Inflammatory macrophage treated with lipopolysaccharide for 1 hour (primary cell): Measurements from ENCODE around the gene POLL.

Source experiments
- DNase-seq, 2 donors: peaks; one replicate each; pipeline ENCODE4 v3.0.0-alpha.2; 2020 to 2022

POLL gene

DNA sequence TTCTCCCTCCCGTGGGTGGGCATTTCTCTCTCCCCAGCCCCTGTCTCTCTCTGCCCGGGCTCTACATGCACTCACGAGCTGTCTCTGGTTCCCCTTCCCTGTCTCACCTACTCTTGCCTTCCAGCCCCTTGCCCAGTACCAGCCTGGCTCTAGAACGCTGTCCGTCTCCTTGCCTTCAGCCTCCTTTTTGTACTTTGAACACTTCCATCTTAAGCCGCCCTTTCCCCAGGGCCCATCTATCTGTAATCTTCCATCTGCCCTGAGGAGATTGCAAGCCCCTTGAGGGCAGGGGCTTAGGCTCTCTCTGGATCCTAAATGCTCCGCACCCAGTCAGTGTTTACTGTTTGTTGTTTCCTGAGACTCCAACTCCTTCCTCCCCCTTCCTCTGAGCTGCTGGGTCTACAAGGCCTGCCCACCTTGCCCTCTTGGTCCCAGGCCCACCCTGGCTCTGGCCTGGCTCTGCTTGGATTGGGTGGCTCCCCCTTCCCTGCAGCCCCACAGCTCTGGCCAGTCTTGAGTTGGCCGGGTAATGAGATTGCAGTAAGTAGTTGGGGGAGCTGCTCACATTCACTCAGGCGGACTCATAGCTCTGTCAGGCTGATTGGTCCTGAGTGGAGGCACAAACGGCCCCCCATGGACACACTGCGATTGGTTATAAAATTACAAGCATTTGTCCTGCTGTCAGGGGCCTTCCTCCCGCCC lies 28.3 kb downstream of the POLL start:
- no peak for DNase-seq

DNA sequence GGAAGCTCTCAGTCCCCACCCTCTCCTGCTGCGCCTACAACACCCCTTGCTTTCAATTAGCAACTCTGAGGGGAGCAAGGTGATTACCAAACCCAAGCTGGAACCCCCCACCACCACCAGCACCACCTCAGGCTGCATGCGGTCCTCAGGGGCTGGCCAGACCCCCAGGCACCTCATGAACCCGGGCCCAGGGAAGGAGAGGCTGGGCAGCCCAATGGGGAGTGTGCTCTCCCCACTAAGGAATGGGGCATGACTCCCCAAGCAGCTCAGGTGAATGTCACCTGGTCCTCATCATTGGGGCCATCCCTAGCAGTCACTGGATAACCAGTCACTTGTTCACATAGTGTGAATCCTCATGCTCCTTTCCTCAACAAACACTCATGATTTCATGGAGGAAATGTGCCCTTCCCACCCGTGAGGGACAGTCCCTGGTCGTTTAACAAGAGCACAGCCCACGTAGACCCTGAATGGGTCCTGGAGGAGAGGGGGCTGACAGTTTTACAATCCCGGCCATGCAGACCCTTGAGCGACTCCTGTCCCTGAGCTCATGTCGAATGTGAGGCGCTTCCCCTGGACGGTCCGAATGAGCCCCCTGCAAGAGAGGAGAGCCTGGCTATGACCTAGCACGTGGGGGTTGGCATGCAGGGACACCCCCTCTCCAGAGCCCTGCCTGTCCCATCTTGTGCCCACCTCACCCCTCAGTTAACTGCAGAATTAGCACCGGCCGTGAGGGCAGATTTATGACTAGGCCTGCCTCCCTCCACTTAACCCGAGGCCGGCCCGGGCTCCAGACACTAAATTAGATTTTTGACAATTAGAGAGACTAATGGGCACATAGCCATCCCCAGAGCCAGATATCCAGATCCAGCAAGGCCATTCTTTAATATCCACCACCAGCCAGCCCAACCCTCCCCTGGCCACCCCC lies 29.1 kb downstream of the POLL start:
- no peak for DNase-seq

DNA sequence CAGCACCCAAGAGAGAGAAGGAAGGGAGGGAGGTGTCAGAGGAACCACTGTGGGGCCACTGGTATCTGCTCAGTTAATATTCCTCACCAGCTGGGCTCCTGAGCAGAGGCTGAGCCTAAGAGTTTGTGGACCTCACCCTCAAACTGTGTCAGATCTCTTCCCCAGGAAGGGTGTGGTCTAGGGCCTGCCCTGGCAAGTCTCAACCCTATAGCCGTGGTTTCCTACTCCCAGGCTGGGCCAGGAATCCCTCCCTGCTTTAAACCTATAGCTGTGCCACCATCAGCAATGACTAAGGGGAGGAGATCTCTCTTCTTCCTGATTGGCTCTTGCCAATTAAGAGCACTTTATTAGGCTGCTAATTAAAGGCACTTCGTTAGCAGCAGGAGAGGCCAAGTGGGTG lies 29.9 kb downstream of the POLL start:
- DNase-seq, result no peak

DNA sequence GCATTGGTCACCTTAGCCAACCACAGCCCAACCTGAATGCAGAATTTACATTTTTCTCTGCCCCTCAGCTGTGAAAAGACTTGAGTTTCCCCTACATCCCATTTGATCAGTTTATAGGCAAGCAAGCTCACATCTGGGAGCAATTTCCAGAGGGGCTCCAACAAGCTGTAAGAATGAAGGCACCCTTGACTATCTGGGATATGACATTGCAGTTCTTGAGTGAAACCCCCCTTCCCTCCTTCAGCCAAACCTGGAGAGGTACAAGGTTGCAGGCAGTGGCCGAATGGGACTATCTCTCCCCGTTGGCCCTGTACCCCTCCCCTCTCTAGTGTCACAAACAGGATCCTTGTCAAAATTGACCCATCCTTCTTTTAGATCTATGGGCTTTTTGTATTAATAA lies 30.5 kb downstream of the POLL start:
- DNase-seq, result no peak

DNA sequence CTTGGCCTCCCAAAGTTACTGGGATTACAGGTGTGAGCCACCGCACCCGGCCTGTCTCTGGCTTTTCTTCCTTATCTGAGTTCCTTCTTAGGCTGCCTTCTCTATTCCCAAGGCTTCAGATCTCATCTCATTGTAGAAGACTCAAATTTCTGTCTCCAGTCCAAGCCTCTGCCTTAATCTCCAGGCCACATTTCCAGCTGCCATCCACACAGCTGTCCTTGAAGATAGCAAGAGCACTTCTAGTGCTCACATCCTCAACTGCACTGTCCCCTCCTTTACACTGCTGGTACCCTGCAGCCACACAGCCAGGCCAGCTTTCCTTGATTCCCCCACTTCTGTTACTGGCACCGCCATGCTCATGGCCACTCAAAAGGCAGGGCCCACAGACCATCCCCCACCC lies 35.6 kb downstream of the POLL start:
- DNase-seq, result no peak

DNA sequence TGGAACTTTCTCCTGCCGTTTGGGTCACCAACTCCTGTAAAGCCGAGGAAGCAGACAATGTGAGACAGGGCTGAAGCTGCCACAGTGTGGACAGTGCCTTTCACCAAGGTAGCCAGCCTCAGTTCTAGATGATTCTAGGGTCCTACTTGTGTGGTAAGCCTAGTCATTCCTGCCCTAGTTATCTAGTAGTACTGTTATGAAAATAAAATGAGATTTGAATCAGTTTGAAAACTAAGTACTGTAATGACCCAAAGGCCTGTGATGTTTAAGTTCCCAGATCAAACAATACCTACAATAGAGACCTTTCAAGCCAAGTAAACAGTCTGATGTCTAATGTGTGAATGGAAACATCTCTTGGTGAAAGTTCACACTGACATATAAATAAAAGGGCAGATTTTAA lies 37.1 kb downstream of the POLL start:
- no peak for DNase-seq

DNA sequence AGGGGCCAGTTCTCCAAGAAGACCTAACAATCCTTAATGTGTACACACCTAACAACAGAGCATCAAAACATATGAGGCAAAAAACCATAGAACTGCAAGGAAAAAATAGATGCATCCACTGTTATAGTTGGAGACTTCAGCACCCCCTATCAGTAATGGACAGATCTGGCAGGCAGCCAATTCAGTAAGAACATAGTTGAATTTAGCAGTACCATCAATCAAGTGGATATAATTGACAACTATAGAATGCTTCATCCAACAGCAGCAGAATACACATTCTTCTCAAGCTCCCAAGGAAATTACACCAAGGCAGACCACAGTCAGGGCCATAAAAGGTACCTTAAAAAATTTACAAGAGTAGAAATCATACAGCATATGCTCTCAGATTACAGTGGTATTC lies 42.2 kb downstream of the POLL start:
- no peak for DNase-seq

DNA sequence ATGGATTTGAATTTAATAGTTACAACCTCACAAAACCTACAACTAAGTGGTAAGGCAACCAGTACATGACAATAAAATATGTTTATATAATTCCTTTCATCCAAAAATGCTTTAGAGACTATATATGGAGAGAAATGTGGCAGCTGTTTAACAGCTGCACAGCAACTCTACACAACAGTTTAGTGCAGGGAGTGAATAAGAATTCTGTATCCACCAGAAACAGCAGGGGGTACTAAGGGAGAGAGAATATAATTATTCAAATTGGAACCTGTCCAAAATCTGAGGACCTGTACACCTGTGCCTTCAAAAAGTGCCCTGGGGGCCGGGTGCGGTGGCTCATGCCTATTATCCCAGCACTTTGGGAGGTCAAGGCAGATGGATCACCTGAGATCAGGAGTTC lies 49.6 kb downstream of the POLL start:
- DNase-seq, result no peak

DNA sequence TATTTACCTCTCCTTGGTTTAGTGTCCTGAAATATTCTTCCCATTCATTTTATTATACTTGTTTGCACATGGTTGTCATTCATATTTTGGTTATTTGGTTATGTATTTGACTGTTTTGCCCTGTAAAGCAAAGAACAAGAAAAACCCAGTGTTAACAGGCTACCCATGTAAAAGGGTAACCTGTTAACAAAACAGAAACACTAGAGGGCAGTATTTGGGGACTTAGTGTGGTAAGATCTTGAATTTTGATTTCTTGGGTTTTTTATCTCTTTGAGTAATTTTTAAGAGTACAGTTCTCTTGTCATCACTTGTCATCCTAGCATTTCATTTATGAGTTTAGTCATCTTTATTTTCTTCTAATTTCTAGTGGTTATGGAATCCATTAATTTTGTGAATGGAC lies 51.3 kb downstream of the POLL start:
- DNase-seq, result peak; percentile 24 to 69

DNA sequence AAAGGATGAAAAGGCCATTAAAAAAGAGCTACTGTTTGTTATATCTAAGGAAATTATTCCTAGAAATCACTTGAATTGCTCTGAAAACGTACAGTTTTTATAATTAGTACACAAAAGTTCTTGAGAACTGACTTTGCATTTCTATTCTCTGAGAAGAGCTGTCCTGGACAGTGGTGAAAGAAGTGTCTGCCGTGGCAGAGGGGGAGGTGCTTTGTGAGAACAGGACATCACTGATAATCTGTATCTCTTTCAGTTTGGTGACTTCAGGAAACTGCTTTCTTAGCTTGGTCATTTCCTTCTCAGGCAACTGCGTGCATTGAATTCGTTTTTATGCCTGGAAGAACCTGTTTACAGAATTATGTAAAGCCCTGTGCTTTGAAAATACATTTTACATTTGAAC lies 52.1 kb downstream of the POLL start:
- no peak for DNase-seq

DNA sequence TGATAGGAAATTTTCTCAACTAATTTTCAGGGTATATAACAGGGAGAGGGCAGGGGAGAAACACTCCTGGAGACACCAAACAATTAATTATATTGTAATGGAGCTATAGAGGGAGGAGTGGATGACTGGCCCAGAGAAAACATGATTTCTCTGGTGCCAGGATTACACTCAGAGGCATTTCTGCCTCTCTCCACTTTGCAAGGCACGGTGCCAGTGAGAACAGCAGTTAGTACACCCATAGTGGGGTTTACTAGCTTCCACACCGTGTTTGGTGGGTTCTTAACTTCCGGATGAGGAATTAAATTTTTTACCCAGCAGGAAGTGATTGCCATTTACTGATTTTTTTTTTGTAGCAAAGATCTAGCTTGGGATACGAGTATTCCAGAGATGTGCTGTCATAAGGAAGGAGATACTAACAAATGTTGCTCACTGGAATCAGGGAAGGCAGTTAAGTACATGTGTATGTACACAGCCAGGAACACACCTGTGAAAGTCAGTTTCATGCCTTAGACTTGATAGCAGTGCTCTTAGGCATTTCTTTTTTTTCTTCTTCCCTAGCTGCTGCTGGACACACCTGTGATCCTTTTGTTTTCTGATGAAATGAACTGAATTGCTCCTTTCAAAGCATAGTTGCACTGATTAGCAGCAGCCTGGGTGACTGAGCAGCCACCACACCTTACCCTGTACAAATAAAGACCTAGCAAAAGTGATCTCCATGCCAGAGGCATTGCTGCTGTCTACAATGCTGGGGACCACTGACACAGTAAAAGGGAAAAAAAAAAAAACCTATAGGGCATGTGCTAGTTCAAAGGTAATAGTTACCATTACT lies 58.1 kb downstream of the POLL start:
- no peak for DNase-seq

DNA sequence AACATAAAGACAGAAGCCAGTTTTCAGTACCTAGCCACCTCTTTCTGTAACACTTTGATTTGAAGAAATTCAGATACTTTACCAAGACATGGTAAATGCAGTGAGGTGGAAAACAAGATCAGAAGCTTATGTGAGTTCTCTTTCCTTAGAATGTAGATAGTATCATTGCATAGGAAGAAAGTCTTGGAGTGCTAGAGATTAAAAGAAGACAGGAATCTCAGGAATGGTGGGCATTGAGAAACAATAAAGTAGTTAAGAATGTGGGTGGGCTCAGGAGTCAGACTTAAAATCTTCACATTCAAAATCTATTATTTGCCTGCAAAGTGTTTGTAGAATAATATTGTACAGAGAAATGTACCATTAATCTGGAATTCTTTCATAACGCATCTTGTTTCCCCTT lies 58.9 kb downstream of the POLL start:
- no peak for DNase-seq
